MM.1S (cell line): ENCODE data around the gene S100A13.

ENCODE experiments used
- EZH2phosphoT487 ChIP-seq: fragments of 300-600 bp; sonication (generic); IDR thresholded peaks from 2 replicates; pipeline ENCODE4 v1.6.1; 2018; ENCODE audit warnings: antibody characterized with exemption, low read length
- TF ChIP-seq, protein P1 (sequence below): fragments of 300-600 bp; sonication (generic); IDR thresholded peaks from 2 replicates; pipeline ENCODE4 v1.5.1; 2016; ENCODE audit warnings: antibody characterized with exemption, low read length, mixed read lengths

DNA sequence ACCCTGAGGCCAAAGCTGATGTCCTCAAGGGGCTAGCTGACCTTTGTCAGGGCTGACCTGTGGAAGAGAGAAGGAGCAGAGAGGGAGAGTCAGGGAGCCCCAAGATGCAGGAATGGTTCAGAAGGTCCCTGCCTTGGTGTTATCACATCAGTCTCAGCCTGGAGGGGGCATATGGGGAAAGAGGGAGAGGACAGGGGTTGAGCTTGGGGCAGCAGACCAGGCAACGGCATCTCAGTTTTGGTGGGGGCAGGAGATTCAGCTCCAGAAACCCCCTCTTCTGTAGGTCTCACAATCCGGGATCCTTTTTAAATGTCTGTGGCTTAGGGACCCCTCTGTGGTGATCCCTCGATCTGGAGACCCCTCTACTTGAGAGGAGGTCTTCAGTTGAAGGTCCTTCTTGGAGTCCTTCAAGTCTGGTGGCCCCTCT is 815 bp downstream of the S100A13 start:
- no peak for TF ChIP-seq EZH2phosphoT487
- TF ChIP-seq, protein P1, sequence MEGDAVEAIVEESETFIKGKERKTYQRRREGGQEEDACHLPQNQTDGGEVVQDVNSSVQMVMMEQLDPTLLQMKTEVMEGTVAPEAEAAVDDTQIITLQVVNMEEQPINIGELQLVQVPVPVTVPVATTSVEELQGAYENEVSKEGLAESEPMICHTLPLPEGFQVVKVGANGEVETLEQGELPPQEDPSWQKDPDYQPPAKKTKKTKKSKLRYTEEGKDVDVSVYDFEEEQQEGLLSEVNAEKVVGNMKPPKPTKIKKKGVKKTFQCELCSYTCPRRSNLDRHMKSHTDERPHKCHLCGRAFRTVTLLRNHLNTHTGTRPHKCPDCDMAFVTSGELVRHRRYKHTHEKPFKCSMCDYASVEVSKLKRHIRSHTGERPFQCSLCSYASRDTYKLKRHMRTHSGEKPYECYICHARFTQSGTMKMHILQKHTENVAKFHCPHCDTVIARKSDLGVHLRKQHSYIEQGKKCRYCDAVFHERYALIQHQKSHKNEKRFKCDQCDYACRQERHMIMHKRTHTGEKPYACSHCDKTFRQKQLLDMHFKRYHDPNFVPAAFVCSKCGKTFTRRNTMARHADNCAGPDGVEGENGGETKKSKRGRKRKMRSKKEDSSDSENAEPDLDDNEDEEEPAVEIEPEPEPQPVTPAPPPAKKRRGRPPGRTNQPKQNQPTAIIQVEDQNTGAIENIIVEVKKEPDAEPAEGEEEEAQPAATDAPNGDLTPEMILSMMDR: no peak
